Mononuclear cell (primary cell): ENCODE measurements around the gene BORCS6. TPM values are rescaled to one million over a fixed set of nuclear protein-coding genes. Genes with fewer than 3 reads are reported as not detected.
"Not testable (repeated sequence)": the region's sequence is repeated elsewhere in the genome, so short reads cannot be mapped to it uniquely, and the experiment has no call there.

ENCODE experiments used
- H3K27me3 ChIP-seq: 2 replicates; pipeline ENCODE4 v1.6.0; 2011; ENCODE audit warnings: low read length, control low read depth; ENCODE audit not compliant: insufficient read depth
- H3K4me1 ChIP-seq: 2 replicates; pipeline ENCODE4 v1.5.1; 2011; ENCODE audit warnings: mild to moderate bottlenecking, low read length, control low read depth; ENCODE audit not compliant: insufficient read depth
- H3K4me3 ChIP-seq: 2 replicates; pipeline ENCODE4 v1.5.1; 2011; ENCODE audit warnings: mild to moderate bottlenecking, low read length, moderate library complexity
- H3K9me3 ChIP-seq: 2 replicates; pipeline ENCODE4 v1.5.1; 2011; ENCODE audit warnings: low read depth, mild to moderate bottlenecking, control low read depth, low read length
- total RNA-seq: library from RNA; depleted of rRNA; stranded (reverse); fragments of >200 nt; gene quantifications from one replicate; pipeline ENCODE4 v1.2.3, GENCODE V29; 2012

BORCS6 gene
- total RNA-seq, 1 donor: 9.2 TPM

- Histone ChIP-seq H3K4me3 (peak overlapping the region; percentile 73), H3K9me3 (no peaks in the 10 kb centered on the region), H3K27me3 (no peaks in the 10 kb centered on the region), H3K4me1 (peaks cover 61% of the 10 kb centered on the region)
Observed at GRCh38 chr17:8187517-8188262, 2.3 kb downstream of the BORCS6 start.

GRCh38 chr17:8186787-8187516, 3.0 kb downstream of the BORCS6 start:
- Histone ChIP-seq H3K9me3 (no peaks in the 10 kb centered on the region), H3K4me3 (peak overlapping the region; percentile 61), H3K27me3 (no peaks in the 10 kb centered on the region), H3K4me1 (peaks cover 54% of the 10 kb centered on the region)

GRCh38 chr17:8186446-8186786, 3.6 kb downstream of the BORCS6 start:
- peaks cover 48% of the 10 kb centered on the region for H3K4me1 ChIP-seq
- H3K4me3 ChIP-seq: peak overlapping the region; percentile 61
- no peaks in the 10 kb centered on the region for H3K27me3 ChIP-seq
- H3K9me3 ChIP-seq: no peaks in the 10 kb centered on the region

- Histone ChIP-seq H3K4me3 (peak overlapping the region; percentile 61), H3K4me1 (peaks cover 42% of the 10 kb centered on the region)
Observed at GRCh38 chr17:8185582-8186445, 4.2 kb downstream of the BORCS6 start.

GRCh38 chr17:8176998-8177731, 12.8 kb downstream of the BORCS6 start:
- H3K9me3 ChIP-seq: no peaks in the 10 kb centered on the region
- no peak overlapping the region for H3K4me3 ChIP-seq
- H3K27me3 ChIP-seq: no peaks in the 10 kb centered on the region
- peaks cover 39% of the 10 kb centered on the region for H3K4me1 ChIP-seq

More at GRCh38 chr17:8185582-8186445, 4.2 kb downstream of the BORCS6 start:
- Histone ChIP-seq H3K27me3 (no peaks in the 10 kb centered on the region), H3K9me3 (no peaks in the 10 kb centered on the region)

- peak within 1 kb of the TSS; percentile 51 for H3K4me3 ChIP-seq
- H3K4me1 ChIP-seq: peaks cover 39% of the 10 kb centered on the region
- H3K9me3 ChIP-seq: no peaks in the 10 kb centered on the region
- no peaks in the 10 kb centered on the region for H3K27me3 ChIP-seq
Observed at GRCh38 chr17:8176197-8176940, 13.6 kb downstream of the BORCS6 start, which contains the start of gene TMEM107. TSS of gene TMEM107 (minus strand) at chr17:8176380. CDS start at chr17:8176286, 94 bp downstream.

GRCh38 chr17:8175795-8176196, 14.2 kb downstream of the BORCS6 start:
- Histone ChIP-seq H3K4me3 (peak overlapping the region; percentile 51), H3K9me3 (no peaks in the 10 kb centered on the region), H3K27me3 (no peaks in the 10 kb centered on the region), H3K4me1 (peaks cover 39% of the 10 kb centered on the region)

- Histone ChIP-seq H3K4me3 (peak overlapping the region; percentile 36), H3K27me3 (no peaks in the 10 kb centered on the region), H3K4me1 (peaks cover 39% of the 10 kb centered on the region), H3K9me3 (no peaks in the 10 kb centered on the region)
Observed at GRCh38 chr17:8173871-8174322, 16.1 kb downstream of the BORCS6 start.

- Histone ChIP-seq H3K4me3 (peak overlapping the region; percentile 36), H3K9me3 (no peaks in the 10 kb centered on the region)
Observed at GRCh38 chr17:8173056-8173870, 16.7 kb downstream of the BORCS6 start.

GRCh38 chr17:8170186-8170585, 19.8 kb downstream of the BORCS6 start:
- H3K9me3 ChIP-seq, H3K27me3 ChIP-seq, H3K4me3 ChIP-seq: not testable (repeated sequence)
- peaks cover 26% of the 10 kb centered on the region for H3K4me1 ChIP-seq

More at GRCh38 chr17:8173056-8173870, 16.7 kb downstream of the BORCS6 start:
- Histone ChIP-seq H3K27me3 (no peaks in the 10 kb centered on the region), H3K4me1 (peaks cover 39% of the 10 kb centered on the region)

GRCh38 chr17:8167526-8167925, 22.5 kb downstream of the BORCS6 start:
- Histone ChIP-seq H3K9me3 (no peaks in the 10 kb centered on the region), H3K4me3 (no peak overlapping the region)

GRCh38 chr17:8166731-8167130, 23.2 kb downstream of the BORCS6 start:
- Histone ChIP-seq H3K4me3 (no peak overlapping the region), H3K9me3 (no peaks in the 10 kb centered on the region), H3K4me1 (peaks cover 30% of the 10 kb centered on the region), H3K27me3 (no peaks in the 10 kb centered on the region)

More at GRCh38 chr17:8167526-8167925, 22.5 kb downstream of the BORCS6 start:
- H3K27me3 ChIP-seq: no peaks in the 10 kb centered on the region
- peaks cover 29% of the 10 kb centered on the region for H3K4me1 ChIP-seq

- Histone ChIP-seq H3K4me3 (no peak overlapping the region), H3K9me3 (no peaks in the 10 kb centered on the region), H3K27me3 (no peaks in the 10 kb centered on the region), H3K4me1 (peaks cover 49% of the 10 kb centered on the region)
Observed at GRCh38 chr17:8164815-8165131, 25.2 kb downstream of the BORCS6 start.
